Panc1 (cell line): ENCODE data around the gene PDZD8. TPM values are rescaled to one million over a fixed set of nuclear protein-coding genes. Genes with fewer than 3 reads are reported as not detected.

Source experiments
- ATAC-seq: fragments of 200-7000 bp; cut with Tn5 transposase; 2 replicates; pipeline ENCODE4 v1.9.1; 2020; ENCODE audit warnings: mild to moderate bottlenecking, moderate library complexity
- BruUV-seq: library from RNA; stranded (reverse); fragments of 400-500 nt; replicated peaks from 2 replicates; lab custom pipeline; 2021; lab: Mats Ljungman, UMichigan
- CTCF ChIA-PET: fragments of 300-600 bp; sonication (Branson Sonifier 250); formaldehyde crosslinking; loops from one replicate; lab custom pipeline; 2022; ENCODE audit warnings: antibody characterized with exemption; lab: Charles Lee
- POLR2A ChIA-PET: fragments of 300-600 bp; sonication (Branson Sonifier 250); formaldehyde crosslinking; loops from one replicate; lab custom pipeline; 2022; ENCODE audit warnings: antibody characterized with exemption; lab: Charles Lee
- DNase-seq: peaks from one replicate; pipeline ENCODE4 v3.0.0-alpha.2; 2010; ENCODE audit warnings: low read depth, low spot score
- H3K27ac ChIP-seq: 2 replicates; pipeline ENCODE4 v1.5.1; 2011; ENCODE audit warnings: mild to moderate bottlenecking, low read length, inconsistent platforms
- H3K27me3 ChIP-seq: fragments of 200-500 bp; sonication (Bioruptor generic); 2 replicates; pipeline ENCODE4 v1.6.0; 2014; ENCODE audit warnings: low read length, inconsistent platforms; ENCODE audit not compliant: control insufficient read depth, insufficient read depth
- H3K36me3 ChIP-seq: fragments of 200-500 bp; sonication (Bioruptor generic); 2 replicates; pipeline ENCODE4 v1.5.1; 2014; ENCODE audit warnings: inconsistent platforms, mild to moderate bottlenecking, low read length, moderate library complexity; ENCODE audit not compliant: control insufficient read depth, insufficient read depth
- H3K4me1 ChIP-seq: 2 replicates; pipeline ENCODE4 v1.5.1; 2011; ENCODE audit warnings: inconsistent platforms, mild to moderate bottlenecking, low read length, moderate library complexity; ENCODE audit not compliant: control insufficient read depth, insufficient read depth
- H3K4me3 ChIP-seq, 2 experiments: 2 replicates each; pipeline ENCODE4 v1.5.1; 2011 to 2012; ENCODE audit warnings: low read depth in 2 of 2, low read length in 2 of 2, mild to moderate bottlenecking in 2 of 2, inconsistent platforms in 1 of 2, moderate library complexity in 1 of 2
- H3K9me3 ChIP-seq: fragments of 200-500 bp; sonication (Bioruptor generic); 2 replicates; pipeline ENCODE4 v1.5.1; 2014; ENCODE audit warnings: low read depth, mild to moderate bottlenecking, inconsistent platforms, low read length, moderate library complexity; ENCODE audit not compliant: control insufficient read depth, insufficient read depth
- CTCF ChIP-seq: fragments of 450-650 bp; IDR thresholded peaks from 2 replicates; pipeline ENCODE4 v1.5.1; 2017; ENCODE audit warnings: mild to moderate bottlenecking
- POLR2AphosphoS5 ChIP-seq: IDR thresholded peaks from 2 replicates; pipeline ENCODE4 v1.6.1; 2012; ENCODE audit warnings: mild to moderate bottlenecking, low read depth, low read length, moderate library complexity
- REST ChIP-seq, 2 experiments: IDR thresholded peaks; 2 replicates each; pipeline ENCODE4 v1.6.1; 2011 to 2012; ENCODE audit warnings: low read depth in 2 of 2, control low read depth in 1 of 2, low read length in 1 of 2, mild to moderate bottlenecking in 1 of 2, moderate library complexity in 1 of 2; ENCODE audit not compliant: insufficient read depth in 1 of 2
- SIN3A ChIP-seq: IDR thresholded peaks from 2 replicates; pipeline ENCODE4 v1.6.1; 2012; ENCODE audit warnings: low read depth, mild to moderate bottlenecking, low read length, moderate library complexity, borderline replicate concordance; ENCODE audit not compliant: insufficient read depth
- TCF7L2 ChIP-seq: IDR thresholded peaks from 2 replicates; pipeline ENCODE4 v1.6.1; 2011; ENCODE audit warnings: mild to moderate bottlenecking, low read depth, low read length, inconsistent platforms
- in situ Hi-C: cut with HindIII; loops from 2 replicates; pipeline ENCODE4 v1.10.0; 2016; ENCODE audit warnings: low sequenced_read_pairs, low pct_unique_long_range_greater_than_20kb
- intact Hi-C: fragments of 100-400 bp; cut with micrococcal nuclease; formaldehyde crosslinking; loops from one replicate; pipeline ENCODE4 v1.10.0; 2022; ENCODE audit not compliant: unreplicated experiment
- total RNA-seq: library from RNA; stranded (reverse); gene quantifications from one replicate; pipeline ENCODE4 v1.2.1, GENCODE V29; 2021; ENCODE audit not compliant: unreplicated experiment

The PDZD8 gene
- total RNA-seq, 1 experiment from 2014 or later: 44.7 TPM

GRCh38 chr10:117370205-117370604 is 5.0 kb downstream of the PDZD8 start:
- Histone ChIP-seq H3K4me1 (peaks cover 51% of the 10 kb centered on the region), H3K27ac (peak overlapping the region; percentile 46; the same call in 1 of the 2 replicates), H3K4me3 (no peak overlapping the region), H3K27me3 (no peaks in the 10 kb centered on the region), H3K9me3 (no peaks in the 10 kb centered on the region), H3K36me3 (no peaks in the 10 kb centered on the region; the same call in 1 of the 2 replicates)
- ChIA-PET CTCF (no interaction called here), POLR2A (interaction anchor here (0.5 kb wide), 1 partner anchor 649 kb away, joined by 4 read pairs; no protein-coding TSS in a partner anchor)
- intact Hi-C loops: no loop called here
- no TSS peak for BruUV-seq
- TF ChIP-seq SIN3A (no peak), CTCF (no peak), TCF7L2 (no peak), POLR2AphosphoS5 (no peak), REST (IDR thresholded peaks at IDR 0.05; ENCODE audit: insufficient read depth in 1 of 2, low read depth in 2 of 2, low read length in 1 of 2) (no peak)
- DNase-seq (no peak), ATAC-seq (no peak)
- in situ Hi-C loops: no loop called here

- H3K9me3 ChIP-seq: no peaks in the 10 kb centered on the region
- intact Hi-C loops: no loop called here
- H3K27ac ChIP-seq: no peak overlapping the region
- in situ Hi-C loops: no loop called here
- H3K27me3 ChIP-seq: no peaks in the 10 kb centered on the region
- H3K4me3 ChIP-seq: no peak overlapping the region
- ChIA-PET CTCF (no interaction called here), POLR2A (no interaction called here)
- ATAC-seq (no peak), DNase-seq (no peak)
- no peak for TF ChIP-seq POLR2AphosphoS5
- no peaks in the 10 kb centered on the region for H3K36me3 ChIP-seq
- no TSS peak for BruUV-seq
- H3K4me1 ChIP-seq: peaks cover 51% of the 10 kb centered on the region
Measured at GRCh38 chr10:117367718-117368117, 7.5 kb downstream of the PDZD8 start.

GRCh38 chr10:117366741-117367140 is 8.5 kb downstream of the PDZD8 start:
- Histone ChIP-seq H3K27me3 (no peaks in the 10 kb centered on the region), H3K4me3 (no peak overlapping the region), H3K27ac (no peak overlapping the region), H3K36me3 (no peaks in the 10 kb centered on the region), H3K9me3 (no peaks in the 10 kb centered on the region), H3K4me1 (peaks cover 47% of the 10 kb centered on the region)
- DNase-seq: no peak
- POLR2A ChIA-PET: no interaction called here
- in situ Hi-C loops (no loop called here), intact Hi-C loops (no loop called here)
- CTCF ChIA-PET: no interaction called here
- TF ChIP-seq REST (IDR thresholded peaks at IDR 0.05; ENCODE audit: insufficient read depth in 1 of 2, low read depth in 2 of 2, low read length in 1 of 2) (no peak), SIN3A (no peak), TCF7L2 (no peak), CTCF (no peak), POLR2AphosphoS5 (no peak)
- ATAC-seq: no peak
- no TSS peak for BruUV-seq
